HG02610 (cell line): ENCODE data around the gene DPT.

Experiments used
- ATAC-seq: cut with Tn5 transposase; IDR thresholded peaks from one replicate; pipeline ENCODE4 v1.9.1; 2021; ENCODE audit warnings: mild to moderate bottlenecking, moderate library complexity; ENCODE audit not compliant: unreplicated experiment

DPT gene

DNA sequence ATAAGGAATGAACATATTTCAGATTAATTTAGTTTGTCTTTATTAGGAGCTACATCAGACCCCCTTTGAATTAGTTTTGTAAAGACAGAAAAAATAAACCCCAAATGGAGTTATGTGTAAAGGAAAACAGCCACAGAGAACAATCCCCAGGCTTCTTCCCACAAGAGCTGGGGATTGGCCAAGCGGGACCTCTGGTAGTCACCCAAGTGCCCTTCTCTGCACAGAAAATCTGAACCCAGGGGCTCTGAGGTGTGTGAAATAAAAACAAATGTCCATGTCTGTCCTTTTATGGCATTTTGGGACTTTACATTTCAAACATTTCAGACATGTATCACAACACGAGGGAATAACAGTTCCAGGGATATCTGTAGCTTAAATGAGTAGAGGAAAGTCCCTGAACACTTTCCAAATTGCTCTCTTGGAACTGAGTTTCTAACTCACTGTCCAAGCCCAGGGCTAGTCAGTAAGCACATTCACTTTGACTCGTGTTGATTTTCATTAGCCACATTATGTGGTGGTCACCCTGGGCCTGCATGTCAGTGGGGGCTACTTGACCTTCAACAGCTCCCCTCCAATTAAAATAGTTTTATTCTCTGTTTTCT is 22.5 kb downstream of the DPT start:
- ATAC-seq = no peak

DNA sequence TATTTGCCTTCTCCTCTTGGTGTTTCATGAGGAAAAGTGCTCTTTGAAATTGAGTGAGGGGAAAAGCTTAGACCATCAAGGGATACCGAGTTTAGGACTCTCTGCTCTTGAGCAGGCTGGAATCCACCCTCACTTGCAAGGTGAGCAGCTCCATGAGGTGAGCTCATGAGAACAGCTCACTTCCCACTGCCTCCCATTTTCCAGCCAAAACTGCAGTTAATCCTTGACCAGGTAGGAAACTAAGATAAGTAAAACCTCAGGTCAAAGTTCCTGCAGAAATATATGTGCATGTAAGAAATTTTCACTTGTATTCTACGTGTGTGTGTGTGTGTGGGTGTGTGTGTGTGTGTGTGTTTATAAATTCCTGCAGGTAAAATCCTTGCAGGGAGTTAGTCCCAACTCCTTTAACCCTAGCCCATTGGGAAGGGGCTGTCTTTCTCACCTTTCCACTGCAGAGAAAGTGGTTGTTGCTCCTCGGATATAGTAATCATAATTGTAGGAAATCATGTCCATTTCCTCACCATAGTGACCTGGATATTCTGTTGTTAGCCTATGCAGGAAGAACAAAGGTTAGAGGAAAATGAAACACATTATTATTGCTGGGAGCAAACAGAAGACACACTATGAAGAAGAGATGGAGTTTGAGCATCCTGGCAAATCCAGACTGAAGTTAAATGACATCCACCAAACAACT is 28.3 kb downstream of the DPT start:
- no peak for ATAC-seq

DNA sequence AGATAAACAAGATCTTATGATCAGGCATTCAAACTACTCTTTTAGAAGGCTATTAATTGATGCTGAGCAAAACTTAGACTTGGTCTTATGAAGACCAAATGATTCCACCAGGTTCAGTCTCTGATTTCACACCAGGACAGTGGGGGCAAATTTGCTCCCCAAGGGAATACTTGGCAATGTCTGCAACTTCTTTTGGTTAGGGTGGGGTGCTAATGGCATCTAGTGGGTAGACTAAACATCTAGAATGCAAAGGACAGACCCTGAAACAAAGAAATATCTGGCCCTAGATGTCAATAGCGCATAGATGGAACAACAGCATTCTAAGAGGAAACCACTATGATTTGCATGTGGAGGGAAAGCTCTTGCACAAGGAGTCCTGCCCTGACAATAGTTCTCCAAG is 30.6 kb downstream of the DPT start:
- no peak for ATAC-seq

DNA sequence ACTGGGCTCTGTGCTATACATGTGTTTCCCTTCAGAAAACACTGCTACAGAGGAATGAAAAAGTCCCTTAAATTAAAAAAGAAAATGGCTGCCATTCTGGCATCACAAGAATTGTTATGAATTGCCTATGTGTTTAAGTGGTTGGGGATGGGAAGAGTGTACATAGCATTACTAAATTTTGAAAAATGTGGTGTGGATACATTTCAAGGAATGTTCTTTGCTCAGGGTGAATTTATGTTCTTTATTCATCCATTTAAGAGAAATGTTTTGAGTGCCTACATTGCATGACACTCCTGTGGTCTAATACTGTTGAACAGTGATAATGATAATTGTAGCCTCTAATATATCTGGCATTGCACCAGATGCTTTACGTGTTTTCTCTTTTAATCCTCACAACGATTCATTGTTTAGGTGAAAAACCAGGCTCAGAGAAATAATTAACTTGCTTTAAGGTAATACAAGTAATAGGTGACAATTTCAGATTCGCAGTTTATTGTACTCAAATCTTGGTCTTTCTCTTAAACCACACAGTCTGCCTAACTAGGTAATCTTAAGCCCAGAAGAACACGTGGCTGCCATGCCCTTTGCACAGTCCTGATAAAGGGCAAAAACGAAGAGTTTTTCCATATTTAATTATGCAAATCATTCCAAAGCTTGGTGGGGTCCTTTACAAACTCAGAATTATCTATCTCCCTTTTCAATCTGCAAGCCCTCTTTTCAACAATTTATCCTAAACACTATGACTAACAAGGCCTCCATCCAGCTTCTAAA is 31.5 kb downstream of the DPT start:
- ATAC-seq = no peak

DNA sequence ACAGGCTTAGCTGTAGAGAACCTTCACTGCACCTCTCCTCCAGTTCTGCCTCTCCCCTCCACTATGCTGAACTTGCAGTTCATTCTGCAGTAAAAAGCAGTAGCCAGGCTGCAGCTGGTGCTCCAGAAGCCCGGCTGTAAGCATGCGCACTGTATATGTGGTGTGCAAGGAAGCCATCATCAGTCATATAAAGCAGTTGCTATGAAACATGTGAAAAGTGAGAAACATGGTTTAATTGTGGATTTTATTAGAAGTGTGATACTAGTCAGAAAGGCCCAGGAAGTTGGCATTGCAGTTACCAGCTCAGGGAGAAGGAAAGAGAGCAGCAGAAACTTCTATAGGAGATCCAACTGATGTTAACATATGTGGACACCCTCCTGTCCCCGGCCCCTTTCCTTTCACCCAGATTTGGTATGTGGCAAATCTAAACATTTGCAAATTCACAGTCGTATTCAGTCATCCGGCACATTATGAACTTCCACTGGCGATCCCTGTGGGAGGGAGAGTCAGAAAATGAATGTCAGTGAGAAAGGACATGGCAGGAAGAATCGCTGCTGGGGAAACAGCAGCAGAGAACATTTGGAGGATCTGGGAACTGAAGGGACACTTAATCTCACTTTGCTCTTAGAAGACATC is 32.8 kb downstream of the DPT start:
- no peak for ATAC-seq

DNA sequence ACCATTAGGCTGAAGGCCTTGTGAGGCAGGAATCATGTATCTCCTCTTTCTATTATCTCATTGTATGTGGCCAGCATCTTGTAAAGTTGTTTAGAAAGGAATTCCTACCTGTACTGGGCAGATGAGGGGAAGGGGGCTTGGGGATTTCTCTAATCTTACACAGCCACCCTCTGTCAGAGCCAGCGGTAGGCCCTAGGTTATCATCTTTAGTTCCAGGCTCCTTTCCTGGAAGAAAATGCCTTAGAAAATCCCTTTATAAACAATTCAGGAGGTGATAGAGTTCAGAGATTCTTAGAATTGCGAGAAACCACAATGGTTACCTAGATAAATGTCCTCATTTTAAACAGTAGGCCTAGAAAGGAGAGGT is 35.2 kb downstream of the DPT start:
- ATAC-seq = no peak

DNA sequence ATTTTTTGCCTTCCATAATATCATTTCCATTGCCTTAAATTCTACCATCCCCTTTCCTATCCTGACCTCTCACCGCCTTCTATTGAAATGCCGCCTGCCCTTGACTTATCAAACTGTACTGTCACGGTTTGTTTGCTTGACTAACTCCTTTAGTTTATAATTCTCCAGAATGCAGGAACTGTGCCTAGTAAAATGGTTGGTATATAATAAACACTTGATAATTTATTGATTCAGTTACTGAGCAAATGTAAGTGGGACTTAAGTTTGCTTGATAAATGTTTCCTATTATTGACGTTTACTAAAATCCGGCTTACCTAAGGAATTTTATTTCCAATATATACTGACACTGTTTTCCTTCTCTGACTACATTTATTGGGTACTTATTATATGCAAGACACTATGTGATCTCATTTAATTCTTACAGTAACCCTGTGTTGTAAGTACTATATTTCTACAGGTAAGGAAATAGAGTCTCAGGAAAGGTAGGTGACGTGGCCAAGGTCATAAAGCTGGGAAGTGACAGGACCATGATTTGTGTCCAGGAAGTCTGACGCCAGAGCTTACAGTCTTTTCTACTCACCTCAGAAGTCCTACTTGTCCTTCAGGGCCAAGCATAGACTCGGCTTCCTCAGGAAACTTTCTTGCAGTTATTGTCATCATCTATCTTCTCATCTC is 35.7 kb downstream of the DPT start:
- ATAC-seq = no peak

DNA sequence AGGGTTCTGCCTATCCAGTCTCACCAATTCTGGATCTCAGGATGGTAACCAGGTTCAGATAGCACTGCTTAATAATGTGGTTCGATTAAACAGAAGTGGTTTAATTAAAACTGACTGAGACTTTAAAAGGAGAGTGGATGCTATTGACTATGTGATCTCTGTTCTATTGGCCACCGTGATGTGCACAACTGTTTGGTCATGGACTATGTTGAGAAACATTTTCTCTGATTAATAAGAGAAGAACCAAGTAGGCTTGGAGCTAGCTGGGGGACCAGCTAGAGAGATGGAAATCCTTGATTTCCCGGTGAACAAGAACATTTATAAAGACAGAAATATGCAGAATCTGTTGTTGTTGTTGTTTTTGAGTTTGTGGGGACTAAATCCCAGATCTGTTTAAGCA is 36.5 kb downstream of the DPT start:
- no peak for ATAC-seq

DNA sequence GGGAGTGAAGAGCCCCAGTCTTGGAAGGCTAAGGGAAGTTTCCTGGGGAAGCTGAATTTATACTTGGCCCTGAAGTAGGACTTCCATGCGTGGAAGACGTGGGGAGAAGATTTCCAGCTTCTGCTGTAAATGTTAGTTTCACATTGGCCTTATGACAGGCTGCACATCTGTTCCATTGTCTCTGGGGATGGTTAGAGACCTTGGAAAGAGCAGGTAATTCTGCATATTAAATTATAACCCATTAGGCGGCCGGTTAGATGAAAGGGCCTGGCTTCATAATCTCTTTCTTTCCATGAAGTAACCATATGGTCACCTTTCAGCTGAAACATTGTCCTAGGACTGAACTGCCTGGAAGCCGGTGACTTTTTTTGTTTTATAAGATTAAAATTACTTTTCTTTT is 37.5 kb downstream of the DPT start:
- no peak for ATAC-seq

DNA sequence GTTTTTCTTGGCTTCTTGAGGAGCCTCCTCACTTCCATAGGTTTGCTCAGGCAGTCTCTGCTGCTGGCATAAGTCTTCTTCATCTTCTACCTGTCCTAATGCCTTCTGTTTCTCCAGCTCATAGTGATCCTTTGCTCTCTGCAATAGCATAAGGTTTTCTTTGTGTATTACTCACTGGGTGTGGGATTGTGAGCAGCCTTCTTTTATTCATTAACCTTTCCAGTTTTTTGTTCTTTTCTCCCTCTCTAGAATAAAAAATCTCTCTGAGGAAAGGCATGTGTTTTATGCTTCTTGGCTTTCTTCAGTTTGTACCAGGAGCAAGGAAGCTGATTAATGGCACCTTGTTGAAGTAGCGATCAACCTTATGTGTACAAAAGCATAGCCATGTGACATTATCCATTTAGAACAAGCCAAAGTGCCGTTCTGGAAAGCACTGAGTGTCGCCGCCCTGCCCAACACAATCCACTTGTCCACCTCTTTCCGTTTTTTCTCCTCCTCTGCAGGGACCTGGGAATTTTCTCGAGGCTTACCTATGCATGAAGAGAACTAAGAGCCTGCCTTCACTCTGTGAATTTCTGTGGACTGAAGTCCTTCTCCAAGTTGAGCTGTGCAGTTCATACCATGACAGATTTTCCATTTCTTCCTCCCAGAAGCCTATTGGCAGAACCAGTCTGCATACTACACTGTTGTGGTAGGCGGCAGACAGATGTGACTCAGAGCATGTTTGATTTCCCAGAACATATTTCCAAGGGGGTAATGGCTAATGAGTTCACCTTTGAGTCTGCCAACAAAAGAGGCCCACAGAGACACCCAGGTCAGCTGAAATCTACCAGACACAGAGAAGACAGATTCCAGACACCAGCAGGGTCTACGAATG is 39.0 kb downstream of the DPT start:
- ATAC-seq = no peak

DNA sequence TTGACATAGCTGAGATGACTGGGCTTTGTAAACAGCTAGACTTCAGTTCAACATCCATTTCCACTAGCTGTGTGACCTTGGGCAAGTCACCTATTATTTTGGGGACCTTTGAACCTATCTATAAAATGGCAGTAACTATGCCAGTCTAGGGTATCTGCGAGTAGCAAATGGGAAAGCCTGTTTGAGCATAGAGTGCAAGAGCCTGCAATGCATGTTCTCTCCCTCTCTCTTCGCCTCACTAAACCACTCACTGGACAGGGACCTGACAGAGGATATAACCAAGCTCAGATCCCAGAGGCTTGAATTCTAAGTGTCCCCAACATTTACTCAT is 39.7 kb downstream of the DPT start:
- ATAC-seq = no peak

DNA sequence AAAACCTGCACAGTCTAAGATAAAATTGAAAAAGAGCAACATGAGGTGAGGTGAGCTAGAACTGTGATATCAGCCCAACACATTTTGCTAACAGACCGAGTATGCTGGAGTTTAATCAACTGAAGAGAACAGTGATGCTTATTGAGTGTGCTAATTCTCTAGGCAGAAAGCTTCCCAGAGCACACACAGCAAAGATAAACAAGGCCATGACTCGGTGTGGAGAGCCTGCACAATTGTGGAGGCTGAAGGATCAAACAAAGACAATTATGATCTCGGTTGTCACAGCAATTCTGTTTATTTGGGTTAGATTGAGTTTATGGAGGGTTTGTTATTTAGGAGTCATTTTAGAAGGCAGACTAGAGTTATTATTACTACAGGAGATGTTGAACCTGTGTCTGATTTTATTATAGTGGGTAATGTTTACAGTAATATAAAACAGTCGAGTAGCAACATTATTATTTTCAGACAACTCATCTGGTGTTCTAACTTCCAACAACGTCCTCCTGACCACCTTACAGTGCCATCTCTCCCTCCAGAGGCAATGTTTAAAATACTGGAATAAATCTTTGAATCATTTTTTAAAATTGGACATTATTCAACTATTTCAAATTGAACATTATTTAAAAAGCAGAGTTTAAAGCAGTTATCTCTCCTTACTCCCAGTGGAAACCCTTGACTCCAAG is 40.2 kb downstream of the DPT start:
- ATAC-seq = no peak

DNA sequence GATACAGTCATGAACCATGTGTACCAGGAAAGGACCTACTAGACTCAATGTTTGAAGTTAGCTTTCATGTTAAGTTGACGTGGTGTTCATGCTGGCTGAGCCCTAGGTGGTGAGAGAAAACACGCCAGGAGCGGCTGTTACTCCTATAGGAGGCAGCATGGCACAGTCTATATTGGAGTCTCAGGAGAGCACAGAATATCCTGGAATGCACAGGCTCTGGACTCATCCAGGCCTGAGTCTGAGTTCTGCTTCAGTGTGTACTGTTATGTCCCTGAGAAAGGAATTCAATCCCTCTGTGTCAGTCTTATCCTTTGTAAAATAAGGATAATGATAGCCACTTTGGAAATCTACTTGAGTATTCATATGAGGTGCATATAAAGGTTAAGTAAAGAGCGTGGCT is 41.2 kb downstream of the DPT start:
- no peak for ATAC-seq

DNA sequence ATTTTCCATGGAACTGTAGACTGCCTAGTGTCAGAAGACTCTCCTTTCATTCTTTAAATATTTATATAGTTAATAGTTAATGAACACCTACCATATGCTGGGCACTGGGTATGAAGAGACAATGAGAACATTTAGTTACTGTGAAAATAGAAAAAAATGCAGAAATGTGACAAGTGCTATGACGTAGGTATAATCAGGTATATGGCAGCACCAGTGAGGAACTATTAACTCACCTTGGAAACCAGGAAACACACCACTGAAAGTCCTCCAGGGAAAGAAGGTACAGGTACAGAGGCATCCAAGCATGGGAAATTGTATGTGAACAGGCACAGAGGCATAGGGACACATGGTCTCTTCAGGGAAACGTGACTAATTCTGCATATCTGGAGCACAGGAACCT is 42.3 kb downstream of the DPT start:
- no peak for ATAC-seq

DNA sequence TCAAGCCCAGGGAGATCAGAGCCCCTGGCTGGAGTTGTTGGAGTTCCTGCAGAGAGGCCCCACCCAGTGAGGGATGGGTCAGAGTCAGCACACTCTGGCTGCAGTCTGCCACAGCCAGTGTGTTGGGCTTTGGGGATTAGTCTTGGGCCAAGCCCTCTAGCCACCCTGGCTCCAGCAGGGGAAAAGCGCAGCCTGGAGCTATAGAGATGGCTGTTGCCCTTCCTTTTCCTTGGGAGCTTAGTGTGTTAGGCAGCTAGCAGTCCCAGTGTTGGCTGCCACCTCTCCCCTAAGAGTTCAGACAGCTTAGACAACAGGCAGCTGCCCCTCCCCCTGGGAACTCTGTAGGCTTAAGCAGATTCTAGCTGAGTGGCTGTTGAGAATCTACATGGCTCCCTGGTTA is 45.1 kb downstream of the DPT start:
- no peak for ATAC-seq

DNA sequence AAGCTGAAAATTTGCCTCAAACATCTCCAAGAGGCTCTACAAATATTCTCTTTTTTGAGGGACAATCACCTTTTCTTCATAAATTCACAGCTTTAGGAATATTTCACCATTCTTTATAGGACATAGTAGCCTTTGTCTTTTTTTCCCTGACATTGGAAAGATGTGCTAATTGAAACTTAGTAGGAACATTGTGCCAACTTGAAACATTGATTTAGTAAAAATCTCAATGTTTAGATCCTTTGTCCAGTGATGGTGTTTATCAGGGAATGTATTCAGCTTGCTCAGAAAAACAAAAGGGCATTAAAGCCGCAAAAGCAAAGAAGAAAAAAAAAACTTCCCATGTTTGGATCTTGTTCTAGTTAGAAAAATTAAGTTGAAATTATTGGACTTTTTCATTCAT is 52.1 kb downstream of the DPT start:
- no peak for ATAC-seq

DNA sequence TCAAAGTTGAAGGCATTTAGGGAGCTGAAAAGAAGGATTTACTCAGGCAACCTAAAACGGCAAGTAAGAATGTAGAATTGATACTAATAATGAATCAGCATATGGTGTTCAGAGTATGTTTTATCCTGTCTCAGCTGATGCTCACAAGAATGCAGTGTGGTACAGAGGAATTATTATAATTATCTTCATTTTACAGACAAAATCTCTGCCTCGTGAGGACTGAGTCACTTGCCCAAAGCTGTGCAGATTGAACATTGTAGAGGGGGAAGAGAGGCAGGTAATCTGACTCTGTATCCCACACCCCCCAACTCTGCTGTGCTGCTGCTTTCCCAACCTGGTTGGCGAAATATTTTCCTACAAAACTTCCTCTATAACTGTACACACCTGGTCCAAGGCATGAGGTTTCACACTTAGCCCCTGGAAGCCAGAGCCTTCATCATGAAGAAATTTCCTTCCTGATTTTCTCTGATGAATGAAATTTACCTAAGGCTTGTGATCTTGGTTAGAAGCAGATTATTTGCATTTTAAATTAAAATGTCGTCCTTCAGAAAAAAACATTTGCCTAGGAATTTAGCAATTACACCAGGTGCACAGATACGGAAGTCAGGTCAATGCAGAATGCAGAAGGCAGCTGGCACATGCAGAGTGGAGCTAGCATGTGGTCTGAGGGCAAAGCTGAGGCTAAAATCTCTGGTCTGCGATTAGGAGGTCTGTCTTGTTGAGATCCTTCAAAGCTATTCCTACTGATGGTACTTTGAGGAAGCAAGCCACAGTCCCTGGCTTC is 52.8 kb downstream of the DPT start:
- ATAC-seq = no peak

DNA sequence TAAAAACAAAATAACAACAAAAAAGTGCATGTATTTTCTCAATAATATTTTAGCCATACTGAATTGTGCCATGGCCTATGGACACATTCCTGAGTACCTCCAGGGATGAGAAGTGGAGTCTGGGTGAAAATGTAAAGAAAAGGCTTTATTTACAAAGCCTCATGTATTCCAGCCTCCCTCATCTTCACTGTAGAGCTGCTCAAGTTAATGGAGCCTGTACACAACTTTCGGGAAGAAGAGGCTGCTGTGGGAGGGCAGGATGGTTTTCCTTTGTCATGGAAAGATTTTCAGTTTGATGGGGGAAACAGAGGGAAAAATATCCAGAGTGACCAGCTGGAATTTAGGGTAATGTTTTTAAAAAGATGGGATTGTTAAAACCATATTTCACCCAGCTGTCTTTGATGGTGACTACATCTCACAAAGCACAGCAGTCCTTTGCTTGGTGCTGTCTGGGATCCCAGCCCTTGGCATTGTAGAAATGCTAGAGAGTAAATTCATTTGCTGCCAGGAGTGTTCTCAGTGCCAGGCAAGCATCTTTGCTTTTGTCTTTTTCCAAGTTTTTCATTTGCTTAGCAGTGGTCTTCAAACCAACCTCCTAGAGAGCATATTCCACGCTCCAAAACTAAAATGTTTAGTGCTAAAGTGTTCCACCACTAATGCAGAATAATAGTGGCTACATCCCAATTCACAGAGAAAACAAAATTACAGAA is 54.9 kb downstream of the DPT start:
- no peak for ATAC-seq

DNA sequence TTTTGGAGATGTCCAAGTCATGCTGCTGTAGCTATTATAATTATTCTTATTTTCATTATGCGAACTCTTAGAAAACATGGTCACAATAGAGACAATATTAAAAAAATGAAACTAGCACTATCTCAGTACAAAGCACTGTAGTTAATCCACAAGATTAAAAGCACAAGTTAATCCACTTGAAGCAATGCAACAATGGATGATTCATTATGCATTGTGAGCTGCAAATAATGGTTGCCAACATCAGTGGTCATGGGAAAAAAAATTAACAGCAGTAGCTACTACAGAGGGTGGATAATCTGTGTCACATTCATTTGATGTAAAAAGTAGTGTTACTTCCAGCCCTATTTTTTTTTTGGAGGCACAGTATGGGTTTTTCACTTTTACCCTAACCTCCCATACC is 56.7 kb downstream of the DPT start:
- ATAC-seq = no peak
